ENCODE measurements around the gene ITIH1.

Gene ITIH1

GRCh38 chr3:52838561-52839267 is 61.3 kb downstream of the ITIH1 start:
- no peak for TF ChIP-seq CTCF (IDR thresholded peaks at IDR 0.05; ENCODE audit: insufficient read depth, low read depth, low read length, missing control alignments)
- DNase-seq (ENCODE audit: low read depth), result no peak
- H3K4me3 ChIP-seq (ENCODE audit: low read depth, low read length), result no peak overlapping the region

- no peak for DNase-seq (ENCODE audit: low read depth)
- no peak for TF ChIP-seq CTCF (IDR thresholded peaks at IDR 0.05; ENCODE audit: insufficient read depth, low read depth, low read length, missing control alignments)
Observed at GRCh38 chr3:52839268-52839575, 61.8 kb downstream of the ITIH1 start.

GRCh38 chr3:52839892-52840545 is 62.6 kb downstream of the ITIH1 start:
- no peak overlapping the region for H3K4me3 ChIP-seq (ENCODE audit: low read depth, low read length)
- DNase-seq (ENCODE audit: low read depth), result no peak
- TF ChIP-seq CTCF (IDR thresholded peaks at IDR 0.05; ENCODE audit: insufficient read depth, low read depth, low read length, missing control alignments), result no peak

More at GRCh38 chr3:52839268-52839575, 61.8 kb downstream of the ITIH1 start:
- H3K4me3 ChIP-seq (ENCODE audit: low read depth, low read length), result no peak overlapping the region

GRCh38 chr3:52841211-52841980 is 64.0 kb downstream of the ITIH1 start:
- H3K4me3 ChIP-seq (ENCODE audit: low read depth, low read length), result no peak overlapping the region
- TF ChIP-seq CTCF (IDR thresholded peaks at IDR 0.05; ENCODE audit: insufficient read depth, low read depth, low read length, missing control alignments), result no peak
- peak; percentile 15 for DNase-seq (ENCODE audit: low read depth)
